ENCODE results near the gene SMIM44.

DNA sequence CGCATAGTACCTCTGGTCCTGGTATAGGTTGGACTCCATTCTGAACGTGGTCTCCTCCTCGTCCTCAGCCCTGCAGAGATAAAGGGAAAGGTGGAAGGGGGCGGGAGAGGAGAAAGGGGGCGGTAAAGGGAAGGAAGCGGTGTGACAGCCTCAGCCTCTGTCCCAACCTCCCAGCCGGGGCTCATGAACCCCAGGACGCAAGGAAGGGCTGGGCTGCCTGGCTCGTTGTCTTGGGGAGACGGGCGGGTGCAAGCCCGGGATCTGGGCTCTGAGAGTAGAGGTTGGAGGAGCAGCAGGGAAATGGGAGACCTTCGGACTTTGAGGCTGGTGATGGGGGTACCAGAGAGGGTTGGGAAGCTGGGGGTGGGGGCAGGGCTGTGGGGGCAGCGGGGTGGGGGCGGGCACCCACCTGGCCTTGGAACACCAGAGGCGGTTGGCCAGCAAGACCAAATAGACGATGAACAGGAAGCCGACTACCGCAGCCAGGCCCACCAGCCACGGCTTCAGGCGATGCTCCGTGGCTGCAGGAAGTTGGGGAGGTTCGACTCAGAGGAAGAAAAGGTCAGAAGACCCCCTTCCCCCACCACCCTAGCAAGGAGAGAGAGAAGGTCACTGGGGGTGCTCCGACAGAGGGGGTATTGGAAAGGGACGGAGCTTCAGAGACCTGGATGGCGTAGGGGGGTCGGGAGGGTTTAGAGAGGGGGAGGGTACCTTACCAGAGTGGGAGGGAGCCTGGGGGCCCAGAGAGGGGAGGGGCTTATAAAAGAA lies 4.6 kb downstream of the SMIM44 start:
- TF ChIP-seq, protein P1, sequence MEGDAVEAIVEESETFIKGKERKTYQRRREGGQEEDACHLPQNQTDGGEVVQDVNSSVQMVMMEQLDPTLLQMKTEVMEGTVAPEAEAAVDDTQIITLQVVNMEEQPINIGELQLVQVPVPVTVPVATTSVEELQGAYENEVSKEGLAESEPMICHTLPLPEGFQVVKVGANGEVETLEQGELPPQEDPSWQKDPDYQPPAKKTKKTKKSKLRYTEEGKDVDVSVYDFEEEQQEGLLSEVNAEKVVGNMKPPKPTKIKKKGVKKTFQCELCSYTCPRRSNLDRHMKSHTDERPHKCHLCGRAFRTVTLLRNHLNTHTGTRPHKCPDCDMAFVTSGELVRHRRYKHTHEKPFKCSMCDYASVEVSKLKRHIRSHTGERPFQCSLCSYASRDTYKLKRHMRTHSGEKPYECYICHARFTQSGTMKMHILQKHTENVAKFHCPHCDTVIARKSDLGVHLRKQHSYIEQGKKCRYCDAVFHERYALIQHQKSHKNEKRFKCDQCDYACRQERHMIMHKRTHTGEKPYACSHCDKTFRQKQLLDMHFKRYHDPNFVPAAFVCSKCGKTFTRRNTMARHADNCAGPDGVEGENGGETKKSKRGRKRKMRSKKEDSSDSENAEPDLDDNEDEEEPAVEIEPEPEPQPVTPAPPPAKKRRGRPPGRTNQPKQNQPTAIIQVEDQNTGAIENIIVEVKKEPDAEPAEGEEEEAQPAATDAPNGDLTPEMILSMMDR (IDR thresholded peaks at IDR 0.05; ENCODE audit: low read depth, low read length) = no peak
- TF ChIP-seq EZH2phosphoT487 (IDR thresholded peaks at IDR 0.05; ENCODE audit: low read depth) = no peak
